WTC11 (cell line): ENCODE data around the gene FFAR1. TPM values are rescaled to one million over a fixed set of nuclear protein-coding genes. Genes with fewer than 3 reads are reported as not detected.

ENCODE experiments used
- ATAC-seq: fragments of 200-7000 bp; cut with Tn5 transposase; 2 replicates; pipeline ENCODE4 v1.10.0; 2021; ENCODE audit warnings: mild to moderate bottlenecking, moderate library complexity
- CTCF ChIA-PET: fragments of 300-600 bp; sonication (Branson Sonifier 250); formaldehyde crosslinking; loops from one replicate; lab custom pipeline; 2021; ENCODE audit warnings: antibody characterized with exemption; lab: Charles Lee
- POLR2A ChIA-PET: fragments of 350-600 bp; sonication (Branson Sonifier 250); formaldehyde crosslinking; loops from one replicate; lab custom pipeline; 2021; ENCODE audit warnings: antibody characterized with exemption; lab: Charles Lee
- DNase-seq: peaks from one replicate; pipeline ENCODE4 v3.0.0; 2021; ENCODE audit warnings: low spot score
- H3K27ac Mint-ChIP-seq: 2 replicates; pipeline ENCODE4 v1.8.0; 2021; ENCODE audit warnings: mixed read lengths
- H3K27me3 Mint-ChIP-seq: 2 replicates; pipeline ENCODE4 v1.8.0; 2021; ENCODE audit warnings: low read depth, mild to moderate bottlenecking, moderate library complexity, mixed read lengths
- H3K36me3 Mint-ChIP-seq: 2 replicates; pipeline ENCODE4 v1.8.0; 2021; ENCODE audit warnings: mixed read lengths
- H3K4me1 Mint-ChIP-seq: 2 replicates; pipeline ENCODE4 v1.8.0; 2022; ENCODE audit warnings: mixed read lengths
- H3K4me3 Mint-ChIP-seq: 2 replicates; pipeline ENCODE4 v1.8.0; 2021; ENCODE audit warnings: mild to moderate bottlenecking, moderate library complexity, mixed read lengths
- H3K9me3 Mint-ChIP-seq: 2 replicates; pipeline ENCODE4 v1.8.0; 2021; ENCODE audit warnings: mixed read lengths
- ARID4B ChIP-seq: sonication (generic); formaldehyde crosslinking; IDR thresholded peaks from 2 replicates; pipeline ENCODE4 v1.8.0; 2023; ENCODE audit warnings: missing genetic modification reagents, mild to moderate bottlenecking, borderline replicate concordance
- CREM ChIP-seq: sonication (generic); formaldehyde crosslinking; IDR thresholded peaks from 2 replicates; pipeline ENCODE4 v1.8.1; 2022; ENCODE audit warnings: mild to moderate bottlenecking, missing genetic modification reagents, moderate library complexity
- EMX1 ChIP-seq: fragments of 250-450 bp; sonication (Bioruptor Pico); IDR thresholded peaks from 2 replicates; pipeline ENCODE4 v1.8.0; 2021; ENCODE audit warnings: mild to moderate bottlenecking
- ESRRA ChIP-seq: sonication (generic); formaldehyde crosslinking; IDR thresholded peaks from 2 replicates; pipeline ENCODE4 v1.8.1; 2022; ENCODE audit warnings: mild to moderate bottlenecking, missing genetic modification reagents, borderline replicate concordance
- GRHL2 ChIP-seq: fragments of 250-450 bp; sonication (Bioruptor Pico); IDR thresholded peaks from 2 replicates; pipeline ENCODE4 v1.8.0; 2022; ENCODE audit warnings: mild to moderate bottlenecking, moderate library complexity; ENCODE audit not compliant: insufficient replicate concordance, severe bottlenecking
- MYBL2 ChIP-seq: sonication (generic); formaldehyde crosslinking; IDR thresholded peaks from 2 replicates; pipeline ENCODE4 v1.8.1; 2023; ENCODE audit warnings: mild to moderate bottlenecking, moderate library complexity, missing genetic modification reagents
- NFE2L1 ChIP-seq: sonication (generic); formaldehyde crosslinking; IDR thresholded peaks from 2 replicates; pipeline ENCODE4 v1.8.1; 2023; ENCODE audit warnings: missing genetic modification reagents
- NR2C2 ChIP-seq: sonication (generic); formaldehyde crosslinking; IDR thresholded peaks from 2 replicates; pipeline ENCODE4 v1.8.0; 2022; ENCODE audit warnings: mild to moderate bottlenecking, missing genetic modification reagents
- RELA ChIP-seq: sonication (generic); formaldehyde crosslinking; IDR thresholded peaks from 2 replicates; pipeline ENCODE4 v1.8.1; 2022; ENCODE audit warnings: missing genetic modification reagents, mild to moderate bottlenecking, borderline replicate concordance
- RORB ChIP-seq: fragments of 250-450 bp; sonication (Bioruptor Pico); IDR thresholded peaks from 2 replicates; pipeline ENCODE4 v1.9.0; 2021; ENCODE audit warnings: mild to moderate bottlenecking
- SOX15 ChIP-seq: fragments of 250-450 bp; sonication (Bioruptor Pico); IDR thresholded peaks from 2 replicates; pipeline ENCODE4 v1.9.0; 2021; ENCODE audit warnings: mild to moderate bottlenecking
- ZBTB43 ChIP-seq: sonication (generic); formaldehyde crosslinking; IDR thresholded peaks from 2 replicates; pipeline ENCODE4 v1.8.1; 2023; ENCODE audit warnings: mild to moderate bottlenecking, missing genetic modification reagents
- ZNF138 ChIP-seq: sonication (generic); formaldehyde crosslinking; conservative IDR thresholded peaks from 2 replicates; pipeline ENCODE4 v1.8.1; 2022; ENCODE audit warnings: mild to moderate bottlenecking, moderate library complexity, missing genetic modification reagents
- ZNF232 ChIP-seq: sonication (generic); formaldehyde crosslinking; IDR thresholded peaks from 2 replicates; pipeline ENCODE4 v1.8.0; 2022; ENCODE audit warnings: mild to moderate bottlenecking, missing genetic modification reagents
- ZNF263 ChIP-seq: sonication (generic); formaldehyde crosslinking; IDR thresholded peaks from 2 replicates; pipeline ENCODE4 v1.8.1; 2022; ENCODE audit warnings: low read depth, mild to moderate bottlenecking, moderate library complexity, missing genetic modification reagents
- ZNF396 ChIP-seq: fragments of 250-450 bp; sonication (Bioruptor Pico); IDR thresholded peaks from 2 replicates; pipeline ENCODE4 v1.8.0; 2021; ENCODE audit warnings: mild to moderate bottlenecking, moderate library complexity, borderline replicate concordance
- total RNA-seq: library from RNA; stranded (reverse); gene quantifications from 3 replicates; pipeline ENCODE4 v1.2.3, GENCODE V29; 2021
- TF ChIP-seq, protein P1 (sequence below): fragments of 250-450 bp; sonication (Bioruptor Pico); IDR thresholded peaks from 2 replicates; pipeline ENCODE4 v1.8.0; 2021; ENCODE audit warnings: mild to moderate bottlenecking
- TF ChIP-seq, protein P2 (sequence below): sonication (generic); formaldehyde crosslinking; IDR thresholded peaks from 2 replicates; pipeline ENCODE4 v1.8.1; 2022; ENCODE audit warnings: mild to moderate bottlenecking, missing genetic modification reagents, moderate library complexity, borderline replicate concordance
- TF ChIP-seq, protein P3 (sequence below): sonication (generic); formaldehyde crosslinking; IDR thresholded peaks from 2 replicates; pipeline ENCODE4 v1.8.1; 2023; ENCODE audit warnings: mild to moderate bottlenecking, missing genetic modification reagents, moderate library complexity

Gene FFAR1
- total RNA-seq, 1 experiment from 2014 or later = 0.07 TPM

GRCh38 chr19:35329323-35329722, 18.4 kb upstream of the FFAR1 start (continued):
- TF ChIP-seq, protein P1, sequence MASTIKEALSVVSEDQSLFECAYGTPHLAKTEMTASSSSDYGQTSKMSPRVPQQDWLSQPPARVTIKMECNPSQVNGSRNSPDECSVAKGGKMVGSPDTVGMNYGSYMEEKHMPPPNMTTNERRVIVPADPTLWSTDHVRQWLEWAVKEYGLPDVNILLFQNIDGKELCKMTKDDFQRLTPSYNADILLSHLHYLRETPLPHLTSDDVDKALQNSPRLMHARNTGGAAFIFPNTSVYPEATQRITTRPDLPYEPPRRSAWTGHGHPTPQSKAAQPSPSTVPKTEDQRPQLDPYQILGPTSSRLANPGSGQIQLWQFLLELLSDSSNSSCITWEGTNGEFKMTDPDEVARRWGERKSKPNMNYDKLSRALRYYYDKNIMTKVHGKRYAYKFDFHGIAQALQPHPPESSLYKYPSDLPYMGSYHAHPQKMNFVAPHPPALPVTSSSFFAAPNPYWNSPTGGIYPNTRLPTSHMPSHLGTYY (CRISPR knock-in tag) = no peak
- no peak for TF ChIP-seq NR2C2

DNA sequence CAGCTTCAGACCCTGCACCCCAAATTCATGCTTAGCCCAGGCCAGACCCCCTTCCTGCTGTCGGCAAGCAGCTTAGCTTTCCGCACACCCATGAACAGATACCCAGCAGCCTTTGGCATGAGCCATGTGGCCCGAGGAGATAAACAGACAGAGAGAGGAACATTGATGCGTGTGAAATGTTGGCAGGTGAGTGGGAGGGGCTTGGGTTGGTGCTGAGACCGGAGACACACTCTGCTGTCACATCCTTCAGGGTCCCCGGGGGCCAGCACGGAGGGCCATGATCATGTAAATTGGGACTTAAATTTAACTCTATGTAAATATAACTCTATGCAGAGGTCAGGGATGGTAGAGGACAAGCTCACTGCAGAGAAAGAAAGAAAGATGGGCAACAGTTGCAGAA, 17.2 kb upstream of the FFAR1 start:
- H3K9me3 Mint-ChIP-seq = no peaks in the 10 kb centered on the region
- no peak for DNase-seq
- ChIA-PET CTCF (interaction anchor here (1.8 kb wide), 1 partner anchor 22 kb away, joined by 5 read pairs; no protein-coding TSS in a partner anchor), POLR2A (no interaction called here)
- no peak for ATAC-seq
- no peaks in the 10 kb centered on the region for H3K36me3 Mint-ChIP-seq
- H3K27ac Mint-ChIP-seq = peak overlapping the region; percentile 86; the same call in 1 of the 2 replicates
- H3K4me3 Mint-ChIP-seq = no peak overlapping the region
- H3K27me3 Mint-ChIP-seq = no peaks in the 10 kb centered on the region; the same call in 1 of the 2 replicates
- TF ChIP-seq ARID4B (CRISPR knock-in tag) (no peak), RORB (CRISPR knock-in tag) (no peak), NFE2L1 (CRISPR knock-in tag) (no peak), ZNF263 (CRISPR knock-in tag) (no peak), ESRRA (CRISPR knock-in tag) (no peak), CREM (no peak), MYBL2 (CRISPR knock-in tag) (no peak), EMX1 (no peak), ZBTB43 (CRISPR knock-in tag) (no peak), ZNF138 (no peak), SOX15 (no peak), RELA (CRISPR knock-in tag) (no peak), ZNF396 (CRISPR knock-in tag) (no peak), GRHL2 (CRISPR knock-in tag) (no peak), ZNF232 (CRISPR knock-in tag) (no peak)
- TF ChIP-seq, protein P2, sequence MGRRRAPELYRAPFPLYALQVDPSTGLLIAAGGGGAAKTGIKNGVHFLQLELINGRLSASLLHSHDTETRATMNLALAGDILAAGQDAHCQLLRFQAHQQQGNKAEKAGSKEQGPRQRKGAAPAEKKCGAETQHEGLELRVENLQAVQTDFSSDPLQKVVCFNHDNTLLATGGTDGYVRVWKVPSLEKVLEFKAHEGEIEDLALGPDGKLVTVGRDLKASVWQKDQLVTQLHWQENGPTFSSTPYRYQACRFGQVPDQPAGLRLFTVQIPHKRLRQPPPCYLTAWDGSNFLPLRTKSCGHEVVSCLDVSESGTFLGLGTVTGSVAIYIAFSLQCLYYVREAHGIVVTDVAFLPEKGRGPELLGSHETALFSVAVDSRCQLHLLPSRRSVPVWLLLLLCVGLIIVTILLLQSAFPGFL (CRISPR knock-in tag) = no peak
- TF ChIP-seq, protein P3, sequence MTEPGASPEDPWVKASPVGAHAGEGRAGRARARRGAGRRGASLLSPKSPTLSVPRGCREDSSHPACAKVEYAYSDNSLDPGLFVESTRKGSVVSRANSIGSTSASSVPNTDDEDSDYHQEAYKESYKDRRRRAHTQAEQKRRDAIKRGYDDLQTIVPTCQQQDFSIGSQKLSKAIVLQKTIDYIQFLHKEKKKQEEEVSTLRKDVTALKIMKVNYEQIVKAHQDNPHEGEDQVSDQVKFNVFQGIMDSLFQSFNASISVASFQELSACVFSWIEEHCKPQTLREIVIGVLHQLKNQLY (CRISPR knock-in tag) = no peak
- TF ChIP-seq, protein P1 (CRISPR knock-in tag) = no peak
- H3K4me1 Mint-ChIP-seq = peaks cover 13% of the 10 kb centered on the region
